Kidney (tissue), 14 donors: ENCODE measurements around the gene NTRK2. TPM values are rescaled to one million over a fixed set of nuclear protein-coding genes. Genes with fewer than 3 reads are reported as not detected.

Experiments
- DNase-seq, 5 donors: peaks; one replicate each; pipeline ENCODE4 v3.0.0-alpha.2; 2013 to 2020
- FAIRE-seq: peaks from 2 replicates; lab custom pipeline; 2012; peaks lifted over from hg19 to GRCh38; lab: Jason Lieb, UNC
- H3K27ac ChIP-seq, 2 donors: one replicate each; pipeline ENCODE4 v1.7.0; 2013; ENCODE audit warnings: low read depth in 2 of 2, low read length in 2 of 2, inconsistent platforms in 1 of 2
- H3K27me3 ChIP-seq: one replicate; pipeline ENCODE4 v1.7.1; 2013; ENCODE audit warnings: low read length, inconsistent platforms; ENCODE audit not compliant: control insufficient read depth, insufficient read depth
- H3K36me3 ChIP-seq, 3 donors: one replicate each; pipeline versions ENCODE4 v1.7.0 to v1.7.1; 2013; ENCODE audit warnings: low read length in 3 of 3, control low read depth in 1 of 3, inconsistent platforms in 1 of 3; ENCODE audit not compliant: insufficient read depth in 3 of 3, control insufficient read depth in 2 of 3
- H3K4me1 ChIP-seq, 3 donors: one replicate each; pipeline versions ENCODE4 v1.7.0 to v1.7.1; 2013; ENCODE audit warnings: low read length in 3 of 3, inconsistent platforms in 1 of 3, low read depth in 1 of 3; ENCODE audit not compliant: control insufficient read depth in 2 of 3, insufficient read depth in 2 of 3
- H3K4me3 ChIP-seq, 3 donors: one replicate each; pipeline versions ENCODE4 v1.7.0 to v1.8.1; 2013; ENCODE audit warnings: low read length in 3 of 3, control low read depth in 1 of 3, inconsistent platforms in 1 of 3
- H3K9ac ChIP-seq, 3 donors: one replicate each; pipeline versions ENCODE4 v1.7.0 to v1.7.1; 2013; ENCODE audit warnings: low read length in 3 of 3, control low read depth in 1 of 3, inconsistent platforms in 1 of 3
- H3K9me3 ChIP-seq, 3 donors: one replicate each; pipeline versions ENCODE4 v1.7.0 to v1.7.1; 2013; ENCODE audit warnings: low read length in 3 of 3, control low read depth in 1 of 3, inconsistent platforms in 1 of 3; ENCODE audit not compliant: control insufficient read depth in 2 of 3, insufficient read depth in 1 of 3
- CTCF ChIP-seq: IDR thresholded peaks from 3 replicates; pipeline ENCODE4 v1.5.1; 2012; ENCODE audit warnings: mild to moderate bottlenecking, moderate library complexity, borderline replicate concordance; ENCODE audit not compliant: insufficient read depth; ENCODE audit errors: extremely low read depth
- intact Hi-C: fragments of 100-400 bp; cut with DNase I; formaldehyde crosslinking; loops from one replicate; pipeline ENCODE4 v1.11.1; 2022
- polyA plus RNA-seq: library from polyadenylated mRNA; stranded (reverse); fragments of 350-450 nt; fragmentation: Illumina TruSeq; extraction: RNeasy Lipid Tissue Mini Kit (QIAGEN cat#74804); gene quantifications from one replicate; pipeline ENCODE4 v1.2.3, GENCODE V29; 2014; ENCODE audit warnings: low read depth, low replicate concordance; ENCODE audit not compliant: insufficient read depth
- total RNA-seq: library from RNA; stranded (reverse); fragmentation: NEBNext Ultra II Directional; extraction: Animal tissue kit (Norgen Biotek cat#: 25700); gene quantifications from one replicate; pipeline ENCODE4 v1.2.1, GENCODE V29; 2021
- donor health status: control.
- donor health status: control.
- donor health status: control.
- donor health status: control.
- donor health status: control.
- donor health status: DM: yes; HTN: yes; CAD: no.
- donor health status: Normal renal cell carcinoma (clear cell type).

Gene NTRK2
- total and polyA plus RNA-seq, 2 donors from 2014 or later: 20.0 to 41.2 TPM

GRCh38 chr9:84819491-84819991 is 150.0 kb downstream of the NTRK2 start:
- peaks cover 0 to 4% (median 2%) of the 10 kb centered on the region in 3 donors for H3K4me1 ChIP-seq
- H3K4me3 ChIP-seq: no peak overlapping the region
- FAIRE-seq: no peak
- intact Hi-C loops: no loop called here
- no peak for TF ChIP-seq CTCF
- H3K27me3 ChIP-seq: no peaks in the 10 kb centered on the region
- no peak overlapping the region for H3K27ac ChIP-seq
- no peak overlapping the region for H3K9ac ChIP-seq
- DNase-seq: peak in 3 of 5 donors; percentile 48 to 54 (median 51)
- H3K9me3 ChIP-seq: no peaks in the 10 kb centered on the region
- H3K36me3 ChIP-seq: no peaks in the 10 kb centered on the region

GRCh38 chr9:84821431-84821830 is 151.9 kb downstream of the NTRK2 start:
- H3K9ac ChIP-seq: no peak overlapping the region
- FAIRE-seq: no peak

GRCh38 chr9:84822589-84823233 is 153.2 kb downstream of the NTRK2 start:
- Histone ChIP-seq H3K9ac (no peak overlapping the region), H3K36me3 (no peaks in the 10 kb centered on the region), H3K4me1 (peaks cover 0 to 4% (median 2%) of the 10 kb centered on the region in 3 donors), H3K4me3 (no peak overlapping the region), H3K9me3 (no peaks in the 10 kb centered on the region), H3K27ac (no peak overlapping the region), H3K27me3 (no peaks in the 10 kb centered on the region)
- DNase-seq (no peak), FAIRE-seq (no peak)
- intact Hi-C loops: no loop called here
- no peak for TF ChIP-seq CTCF

More at GRCh38 chr9:84821431-84821830, 151.9 kb downstream of the NTRK2 start:
- no peaks in the 10 kb centered on the region for H3K27me3 ChIP-seq
- intact Hi-C loops: no loop called here
- no peak overlapping the region for H3K27ac ChIP-seq
- no peaks in the 10 kb centered on the region for H3K9me3 ChIP-seq
- no peak overlapping the region for H3K4me3 ChIP-seq
- DNase-seq: peak in 1 of 5 donors; percentile 32
- H3K36me3 ChIP-seq: no peaks in the 10 kb centered on the region
- no peak for TF ChIP-seq CTCF
- peaks cover 0 to 4% (median 2%) of the 10 kb centered on the region in 3 donors for H3K4me1 ChIP-seq
